ENCODE results near the gene MEIS1. TPM values are rescaled to one million over a fixed set of nuclear protein-coding genes. Genes with fewer than 3 reads are reported as not detected.

The MEIS1 gene
- total and polyA plus RNA-seq, 3 donors from 2014 or later, result 10.8 to 13.8 (median 13.5) TPM

- Histone ChIP-seq H3K9me3 (no peaks in the 10 kb centered on the region), H3K27ac (no peak overlapping the region), H3K36me3 (ENCODE audit: low read depth, missing control alignments) (no peaks in the 10 kb centered on the region), H3K4me1 (peaks cover 6% of the 10 kb centered on the region), H3K27me3 (no peaks in the 10 kb centered on the region), H3K4me3 (no peak overlapping the region)
- no peak for TF ChIP-seq POLR2A (IDR thresholded peaks at IDR 0.05)
- no peak for TF ChIP-seq CTCF (IDR thresholded peaks at IDR 0.05)
- 92 to 95% methylated on average over 3 of the region's 3 CpGs for WGBS, 2 donors
- DNase-seq, result no peak
- intact Hi-C loops (cut with DNase I; ENCODE audit: low total_unique reads), result no loop called here
Measured at GRCh38 chr2:66461001-66461663, 26.2 kb downstream of the MEIS1 start.

- no peaks in the 10 kb centered on the region for H3K9me3 ChIP-seq
- H3K4me3 ChIP-seq, result no peak overlapping the region
- 75 to 77% methylated on average over 6 of the region's 6 CpGs for WGBS, 2 donors
- H3K27ac ChIP-seq, result no peak overlapping the region
- peaks cover 6% of the 10 kb centered on the region for H3K4me1 ChIP-seq
- DNase-seq, result no peak
- TF ChIP-seq CTCF (IDR thresholded peaks at IDR 0.05) (no peak), POLR2A (IDR thresholded peaks at IDR 0.05) (no peak)
- no peaks in the 10 kb centered on the region for H3K36me3 ChIP-seq (ENCODE audit: low read depth, missing control alignments)
- intact Hi-C loops (cut with DNase I; ENCODE audit: low total_unique reads), result no loop called here
- no peaks in the 10 kb centered on the region for H3K27me3 ChIP-seq
Measured at GRCh38 chr2:66461664-66462500, 27.0 kb downstream of the MEIS1 start.

GRCh38 chr2:66462501-66462825 is 27.5 kb downstream of the MEIS1 start:
- H3K36me3 ChIP-seq (ENCODE audit: low read depth, missing control alignments), result no peaks in the 10 kb centered on the region
- no peaks in the 10 kb centered on the region for H3K9me3 ChIP-seq
- intact Hi-C loops (cut with DNase I; ENCODE audit: low total_unique reads), result no loop called here
- H3K27ac ChIP-seq, result no peak overlapping the region
- TF ChIP-seq CTCF (IDR thresholded peaks at IDR 0.05), result no peak
- TF ChIP-seq POLR2A (IDR thresholded peaks at IDR 0.05), result no peak
- H3K4me1 ChIP-seq, result peaks cover 6% of the 10 kb centered on the region
- H3K27me3 ChIP-seq, result no peaks in the 10 kb centered on the region
- no peak overlapping the region for H3K4me3 ChIP-seq
- WGBS, 2 donors, result 44 to 78% methylated on average over 5 of the region's 5 CpGs
- no peak for DNase-seq

GRCh38 chr2:66463206-66463755 is 28.4 kb downstream of the MEIS1 start:
- Histone ChIP-seq H3K4me3 (no peak overlapping the region), H3K4me1 (peaks cover 6% of the 10 kb centered on the region), H3K27me3 (no peaks in the 10 kb centered on the region), H3K36me3 (ENCODE audit: low read depth, missing control alignments) (no peaks in the 10 kb centered on the region), H3K9me3 (no peaks in the 10 kb centered on the region), H3K27ac (no peak overlapping the region)
- intact Hi-C loops (cut with DNase I; ENCODE audit: low total_unique reads), result no loop called here
- WGBS, 2 donors, result 50 to 55% methylated on average over 3 of the region's 3 CpGs
- no peak for DNase-seq
- no peak for TF ChIP-seq CTCF (IDR thresholded peaks at IDR 0.05)
- TF ChIP-seq POLR2A (IDR thresholded peaks at IDR 0.05), result no peak

Data from testis (tissue), 3 donors.